Heart right ventricle (tissue), 16 donors: ENCODE measurements around the gene RNH1. TPM values are rescaled to one million over a fixed set of nuclear protein-coding genes. Genes with fewer than 3 reads are reported as not detected.

Source experiments
- ATAC-seq, 8 donors: fragments of 200-7000 bp; cut with Tn5 transposase; one replicate each; pipeline ENCODE4 v1.9.1; 2020; ENCODE audit warnings: mild to moderate bottlenecking in 8 of 8, moderate library complexity in 8 of 8, moderate number of reproducible peaks in 1 of 8
- DNase-seq, 2 donors: peaks; one replicate each; pipeline ENCODE4 v3.0.0-alpha.2; 2020
- H3K27ac ChIP-seq, 10 donors: fragments of 200-600 bp; sonication (generic) in 2 of 10; one replicate each; pipeline versions ENCODE4 v1.5.0 to v1.8.0; 2020 to 2022; ENCODE audit warnings: mild to moderate bottlenecking in 3 of 10
- H3K27me3 ChIP-seq, 7 donors: fragments of 200-600 bp; one replicate each; pipeline ENCODE4 v1.8.0; 2021 to 2022; ENCODE audit warnings: mild to moderate bottlenecking in 2 of 7
- H3K36me3 ChIP-seq, 9 donors: fragments of 200-600 bp; sonication (generic) in 1 of 9; one replicate each; pipeline versions ENCODE4 v1.5.0 to v1.8.0; 2020 to 2022; ENCODE audit warnings: mild to moderate bottlenecking in 2 of 9
- H3K4me1 ChIP-seq, 9 donors: fragments of 200-600 bp; sonication (generic) in 1 of 9; one replicate each; pipeline versions ENCODE4 v1.5.0 to v1.8.0; 2020 to 2022; ENCODE audit warnings: mild to moderate bottlenecking in 4 of 9
- H3K4me3 ChIP-seq, 10 donors: fragments of 200-600 bp; sonication (generic) in 2 of 10; one replicate each; pipeline versions ENCODE4 v1.5.0 to v1.8.0; 2020 to 2022; ENCODE audit warnings: mild to moderate bottlenecking in 7 of 10, moderate library complexity in 2 of 10
- H3K9me3 ChIP-seq, 11 donors: fragments of 200-600 bp in 10 of 11; sonication (generic) in 2 of 11; one replicate each; pipeline versions ENCODE4 v1.5.0 to v1.8.0; 2013 to 2022; ENCODE audit warnings: mild to moderate bottlenecking in 2 of 11, control low read depth in 1 of 11, moderate library complexity in 1 of 11
- CTCF ChIP-seq, 9 donors: fragments of 200-600 bp; sonication (generic) in 2 of 9; IDR thresholded peaks; one replicate each; pipeline versions ENCODE4 v1.5.0 to v1.8.0; 2021 to 2022; ENCODE audit warnings: antibody characterized with exemption in 9 of 9, mild to moderate bottlenecking in 5 of 9, moderate library complexity in 1 of 9
- WGBS, 2 donors: extraction: QIAGEN DNeasy Blood & Tissue Kit; methylation state at CpG; one replicate each; pipeline ENCODE4 v1.1.7; 2013; ENCODE audit warnings: inconsistent platforms in 1 of 2; 5-methylcytosine and 5-hydroxymethylcytosine counted together
- intact Hi-C, 10 donors: fragments of 100-400 bp; cut with DNase I; formaldehyde crosslinking; loops; one replicate each; pipeline versions ENCODE4 v1.11.1 to v1.14.2; 2022
- polyA plus RNA-seq, 2 donors: library from polyadenylated mRNA; stranded (reverse); fragments of 200-250 nt; gene quantifications; one replicate each; pipeline ENCODE4 v1.2.3, GENCODE V29; 2013
- total RNA-seq, 10 donors: library from RNA; stranded (reverse); fragmentation: NEBNext Ultra II Directional in 3 of 10; extraction: Animal tissue kit (Norgen Biotek cat#: 25700) in 3 of 10; gene quantifications; one replicate each; pipeline versions ENCODE4 v1.2.1 to v1.2.4, GENCODE V29; 2021 to 2023
- donor health status: Arrhythmogenic right ventricular cardiomyopathy.
- donor health status: ischemic (EF 13 %, LVEDD 7.1; RV severe dilation, severe dysfunction).
- donor health status: healthy with polysubstance abuse.
- donor health status: DM: no; HTN: yes; CAD: no.
- donor health status: DM: no; HTN: no; CAD: no.
- donor health status: ischemic (EF 25% LVEDD 6.9; RV normal size, moderate dysfunction).
- donor health status: ischemic (EF 25% LVEDD 5.7; RV mildly dilated, moderate dysfunction).
- donor health status: healthy.
- donor health status: DM: yes; HTN: yes; CAD: no.
- donor health status: Ischemic cardiomyopathy.
- donor health status: ischemic (EF 35%, LVEDD 5.7; RV mildly dilated, moderate dysfunction).
- donor health status: nonischemic (EF 11% LVEDD 7.7; RV severe dilation, severe dysfunction).
- donor health status: DM: yes; HTN: yes; CAD: no.
- donor health status: PGD.
- donor health status: ischemic (EF 29% LVEDD 5.4; RV normal size, mild dysfunction).
- donor health status: nonischemic (EF 23%, LVEDD 6.1; RV moderate dilation, normal function).

Gene RNH1
- total and polyA plus RNA-seq, 12 donors, result 37.4 to 221 (median 153) TPM

- WGBS, 2 donors, result 67 to 70% methylated on average over 20 of the region's 20 CpGs
These were observed 61.1 kb downstream of the RNH1 start for GRCh38 chr11:445765-446588.

More at GRCh38 chr11:445765-446588, 61.1 kb downstream of the RNH1 start:
- H3K27ac ChIP-seq, result no peak overlapping the region
- TF ChIP-seq CTCF (IDR thresholded peaks at IDR 0.05), result no peak
- ATAC-seq, result no peak
- peaks cover 0 to 3% (median 0%) of the 10 kb centered on the region in 9 donors for H3K36me3 ChIP-seq
- intact Hi-C loops, result loop anchor here in 4 of 10 donors (5.0 to 10.0 kb wide), 3 partner anchors 39 to 81 kb away; partner anchors contain the start of gene B4GALNT4 (in 1 of the 4)
- no peak overlapping the region for H3K4me3 ChIP-seq
- H3K4me1 ChIP-seq, result peaks cover 13 to 36% (median 20%) of the 10 kb centered on the region in 9 donors
- peaks cover 4 to 23% (median 20%) of the 10 kb centered on the region in 7 donors for H3K27me3 ChIP-seq
- H3K9me3 ChIP-seq, result no peaks in the 10 kb centered on the region
- no peak for DNase-seq

Other genes with a start within 250 kb of the RNH1 start
- under 1 TPM in 4 of 10 donors, not detected in 6; 0.09 to 0.25 (median 0.12) TPM for gene NLRP6, start 228.8 kb downstream of the RNH1 start, total RNA-seq
- under 1 TPM; 0.07 to 0.09 TPM for gene NLRP6, start 228.8 kb downstream of the RNH1 start, polyA plus RNA-seq
- gene PGGHG, start 218.1 kb downstream of the RNH1 start, total RNA-seq, result 10 to 100 TPM in 1 of 10 donors, 1 to 10 TPM in 9; 3.3 to 10.8 (median 5.9) TPM
- gene PGGHG, start 218.1 kb downstream of the RNH1 start, polyA plus RNA-seq, result 10 to 100 TPM; 15.9 to 45.3 TPM
- not detected for gene IFITM5, start 207.7 kb downstream of the RNH1 start, total RNA-seq
- not detected for gene IFITM5, start 207.7 kb downstream of the RNH1 start, polyA plus RNA-seq
- gene IFITM2, start 199.4 kb downstream of the RNH1 start, total RNA-seq, result 100 to 1,000 TPM in 7 of 10 donors, 10 to 100 TPM in 3; 57.2 to 333 (median 144) TPM
- 100 to 1,000 TPM; 423 to 843 TPM for gene IFITM2, start 199.4 kb downstream of the RNH1 start, polyA plus RNA-seq
- gene IFITM1, start 193.2 kb downstream of the RNH1 start, total RNA-seq, result 100 to 1,000 TPM in 4 of 10 donors, 10 to 100 TPM in 6; 51.6 to 182 (median 94.9) TPM
- 100 to 1,000 TPM; 235 to 427 TPM for gene IFITM1, start 193.2 kb downstream of the RNH1 start, polyA plus RNA-seq
- 100 to 1,000 TPM in 9 of 10 donors, 10 to 100 TPM in 1; 94.1 to 591 (median 172) TPM for gene IFITM3, start 186.4 kb downstream of the RNH1 start, total RNA-seq
- gene IFITM3, start 186.4 kb downstream of the RNH1 start, polyA plus RNA-seq, result 1,000 to 10,000 TPM in 1 of 2 donors, 100 to 1,000 TPM in 1; 676 to 1,409 TPM
- gene B4GALNT4, start 137.7 kb downstream of the RNH1 start, total RNA-seq, result 1 to 10 TPM in 1 of 10 donors, under 1 TPM in 6, not detected in 3; 0.09 to 1.6 (median 0.25) TPM
- gene B4GALNT4, start 137.7 kb downstream of the RNH1 start, polyA plus RNA-seq, result 1 to 10 TPM in 1 of 2 donors, under 1 TPM in 1; 0.75 to 1.7 TPM
- gene PKP3, start 113.0 kb downstream of the RNH1 start, total RNA-seq, result 1 to 10 TPM in 4 of 10 donors, under 1 TPM in 6; 0.19 to 3.0 (median 0.74) TPM
- under 1 TPM; 0.13 to 0.80 TPM for gene PKP3, start 113.0 kb downstream of the RNH1 start, polyA plus RNA-seq
- 10 to 100 TPM; 20.4 to 52.4 (median 30.0) TPM for gene SIGIRR, start 92.2 kb downstream of the RNH1 start, total RNA-seq
- gene SIGIRR, start 92.2 kb downstream of the RNH1 start, polyA plus RNA-seq, result 100 to 1,000 TPM in 1 of 2 donors, 10 to 100 TPM in 1; 56.0 to 187 TPM
- 1 to 10 TPM in 1 of 10 donors, under 1 TPM in 5, not detected in 4; 0.05 to 2.3 (median 0.19) TPM for gene ANO9, start 65.2 kb downstream of the RNH1 start, total RNA-seq
- under 1 TPM; 0.13 to 0.37 TPM for gene ANO9, start 65.2 kb downstream of the RNH1 start, polyA plus RNA-seq
- 10 to 100 TPM; 16.7 to 37.9 (median 24.8) TPM for gene PTDSS2, start 57.0 kb downstream of the RNH1 start, total RNA-seq
- gene PTDSS2, start 57.0 kb downstream of the RNH1 start, polyA plus RNA-seq, result 10 to 100 TPM; 31.4 to 55.5 TPM
- gene HRAS, start 28.3 kb upstream of the RNH1 start, total RNA-seq, result 10 to 100 TPM; 44.7 to 61.1 (median 54.5) TPM
- gene HRAS, start 28.3 kb upstream of the RNH1 start, polyA plus RNA-seq, result 100 to 1,000 TPM; 107 to 132 TPM
- gene LRRC56, start 30.3 kb upstream of the RNH1 start, total RNA-seq, result under 1 TPM in 8 of 10 donors, not detected in 2; 0.13 to 0.49 (median 0.19) TPM
- under 1 TPM; 0.26 to 0.37 TPM for gene LRRC56, start 30.3 kb upstream of the RNH1 start, polyA plus RNA-seq
- gene LMNTD2, start 53.5 kb upstream of the RNH1 start, total RNA-seq, result under 1 TPM in 8 of 10 donors, not detected in 2; 0.30 to 0.72 (median 0.45) TPM
- gene LMNTD2, start 53.5 kb upstream of the RNH1 start, polyA plus RNA-seq, result 1 to 10 TPM in 1 of 2 donors, under 1 TPM in 1; 0.41 to 1.4 TPM
- 1 to 10 TPM in 9 of 10 donors, under 1 TPM in 1; 0.96 to 4.0 (median 2.1) TPM for gene RASSF7, start 53.7 kb upstream of the RNH1 start, total RNA-seq
- gene RASSF7, start 53.7 kb upstream of the RNH1 start, polyA plus RNA-seq, result 10 to 100 TPM in 1 of 2 donors, 1 to 10 TPM in 1; 6.9 to 14.2 TPM
- gene PHRF1, start 69.2 kb upstream of the RNH1 start, total RNA-seq, result 10 to 100 TPM; 14.7 to 23.0 (median 18.5) TPM
- 10 to 100 TPM; 10.5 to 19.1 TPM for gene PHRF1, start 69.2 kb upstream of the RNH1 start, polyA plus RNA-seq
- 10 to 100 TPM in 5 of 10 donors, 1 to 10 TPM in 5; 4.5 to 20.2 (median 9.9) TPM for gene IRF7, start 108.7 kb upstream of the RNH1 start, total RNA-seq
- gene IRF7, start 108.7 kb upstream of the RNH1 start, polyA plus RNA-seq, result 10 to 100 TPM; 12.2 to 48.4 TPM
- gene CDHR5, start 117.7 kb upstream of the RNH1 start, total RNA-seq, result not detected
- not detected for gene CDHR5, start 117.7 kb upstream of the RNH1 start, polyA plus RNA-seq
- 1 to 10 TPM in 2 of 10 donors, under 1 TPM in 1, not detected in 7; 0.99 to 2.0 (median 1.0) TPM for gene SCT, start 119.9 kb upstream of the RNH1 start, total RNA-seq
- under 1 TPM in 1 of 2 donors, not detected in 1; 0.64 TPM for gene SCT, start 119.9 kb upstream of the RNH1 start, polyA plus RNA-seq
- gene DRD4, start 130.0 kb upstream of the RNH1 start, total RNA-seq, result under 1 TPM in 6 of 10 donors, not detected in 4; 0.19 to 0.72 (median 0.49) TPM
- under 1 TPM in 1 of 2 donors, not detected in 1; 0.09 TPM for gene DRD4, start 130.0 kb upstream of the RNH1 start, polyA plus RNA-seq
- gene DEAF1, start 188.0 kb upstream of the RNH1 start, total RNA-seq, result 10 to 100 TPM; 11.0 to 25.7 (median 15.5) TPM
- gene DEAF1, start 188.0 kb upstream of the RNH1 start, polyA plus RNA-seq, result 10 to 100 TPM; 18.3 to 39.9 TPM
- gene TMEM80, start 188.6 kb upstream of the RNH1 start, total RNA-seq, result 10 to 100 TPM; 10.6 to 24.2 (median 14.5) TPM
- gene TMEM80, start 188.6 kb upstream of the RNH1 start, polyA plus RNA-seq, result 10 to 100 TPM; 10.1 to 21.4 TPM
- 1 to 10 TPM; 1.2 to 6.7 (median 2.3) TPM for gene EPS8L2, start 199.0 kb upstream of the RNH1 start, total RNA-seq
- gene EPS8L2, start 199.0 kb upstream of the RNH1 start, polyA plus RNA-seq, result 1 to 10 TPM; 3.4 to 3.9 TPM
- 100 to 1,000 TPM in 5 of 10 donors, 10 to 100 TPM in 5; 76.2 to 115 (median 96.3) TPM for gene TALDO1, start 240.2 kb upstream of the RNH1 start, total RNA-seq
- gene TALDO1, start 240.2 kb upstream of the RNH1 start, polyA plus RNA-seq, result 100 to 1,000 TPM in 1 of 2 donors, 10 to 100 TPM in 1; 55.3 to 124 TPM